Activated T-cell treated with anti-CD3 and anti-CD28 coated beads for 1 hour (primary cell): ENCODE measurements around the gene KRT9.
"Not testable (repeated sequence)": the region's sequence is repeated elsewhere in the genome, so short reads cannot be mapped to it uniquely, and the experiment has no call there.

Experiments used
- DNase-seq: peaks from one replicate; pipeline ENCODE4 v3.0.0-alpha.2; 2020; ENCODE audit warnings: low read depth

The KRT9 gene

GRCh38 chr17:41545829-41546410, 25.9 kb downstream of the KRT9 start:
- DNase-seq, result no peak

GRCh38 chr17:41544935-41545334, 26.9 kb downstream of the KRT9 start:
- no peak for DNase-seq

GRCh38 chr17:41544491-41544892, 27.4 kb downstream of the KRT9 start:
- no peak for DNase-seq

GRCh38 chr17:41542786-41543185, 29.1 kb downstream of the KRT9 start:
- DNase-seq, result not testable (repeated sequence)

- no peak for DNase-seq
These were observed 29.5 kb downstream of the KRT9 start for GRCh38 chr17:41542357-41542756.

- DNase-seq, result no peak
These were observed 30.8 kb downstream of the KRT9 start for GRCh38 chr17:41540921-41541625.

GRCh38 chr17:41539979-41540701, 31.7 kb downstream of the KRT9 start:
- DNase-seq, result no peak

GRCh38 chr17:41539071-41539492, 32.8 kb downstream of the KRT9 start:
- no peak for DNase-seq

GRCh38 chr17:41538565-41538991, 33.3 kb downstream of the KRT9 start:
- no peak for DNase-seq

- no peak for DNase-seq
These were observed 33.9 kb downstream of the KRT9 start for GRCh38 chr17:41537990-41538389.

- no peak for DNase-seq
These were observed 34.3 kb downstream of the KRT9 start for GRCh38 chr17:41537614-41537954.

- DNase-seq, result no peak
These were observed 34.9 kb downstream of the KRT9 start for GRCh38 chr17:41536741-41537613.

GRCh38 chr17:41535764-41536481, 35.9 kb downstream of the KRT9 start:
- DNase-seq, result no peak

- DNase-seq, result no peak
These were observed 36.8 kb downstream of the KRT9 start for GRCh38 chr17:41534899-41535546.

GRCh38 chr17:41533613-41534012, 38.2 kb downstream of the KRT9 start:
- no peak for DNase-seq

- DNase-seq, result no peak
These were observed 38.8 kb downstream of the KRT9 start for GRCh38 chr17:41532947-41533570.

GRCh38 chr17:41531993-41532392, 39.9 kb downstream of the KRT9 start:
- DNase-seq, result no peak

GRCh38 chr17:41530062-41531048, 41.5 kb downstream of the KRT9 start:
- no peak for DNase-seq

GRCh38 chr17:41529491-41529915, 42.4 kb downstream of the KRT9 start:
- no peak for DNase-seq
